Mesenchymal stem cell (in vitro differentiated cells and primary cell): ENCODE measurements around the gene PPFIA4.

Source experiments
- DNase-seq: peaks from one replicate; pipeline ENCODE4 v3.0.0-alpha.2; 2013
- H2AFZ ChIP-seq: one replicate; pipeline ENCODE4 v1.6.1; 2013; ENCODE audit warnings: low read depth, mild to moderate bottlenecking, control low read depth, inconsistent platforms, low read length, moderate library complexity
- H2AK5ac ChIP-seq: 2 replicates; pipeline ENCODE4 v1.6.1; 2013; ENCODE audit warnings: low read length, moderate library complexity, mild to moderate bottlenecking, inconsistent platforms; ENCODE audit not compliant: severe bottlenecking
- H2BK120ac ChIP-seq: one replicate; pipeline ENCODE4 v1.6.1; 2013; ENCODE audit warnings: low read depth, mild to moderate bottlenecking, inconsistent platforms, low read length, moderate library complexity
- H2BK12ac ChIP-seq, 2 experiments: one replicate each; pipeline ENCODE4 v1.6.1; 2013; ENCODE audit warnings: inconsistent platforms in 2 of 2, low read length in 2 of 2, mild to moderate bottlenecking in 2 of 2, moderate library complexity in 2 of 2, control low read depth in 1 of 2
- H2BK15ac ChIP-seq: one replicate; pipeline ENCODE4 v1.6.1; 2013; ENCODE audit warnings: mild to moderate bottlenecking, low read depth, inconsistent platforms; ENCODE audit not compliant: poor library complexity, severe bottlenecking
- H2BK5ac ChIP-seq: 2 replicates; pipeline ENCODE4 v1.6.1; 2013; ENCODE audit warnings: low read depth, mild to moderate bottlenecking, low read length, control low read depth, inconsistent platforms; ENCODE audit not compliant: poor library complexity, severe bottlenecking
- H3K14ac ChIP-seq, 2 experiments: one replicate each; pipeline ENCODE4 v1.6.1; 2013; ENCODE audit warnings: inconsistent platforms in 2 of 2, low read length in 2 of 2, control low read depth in 1 of 2, mild to moderate bottlenecking in 1 of 2, moderate library complexity in 1 of 2
- H3K18ac ChIP-seq, 2 experiments: one replicate each; pipeline ENCODE4 v1.6.1; 2013; ENCODE audit warnings: inconsistent platforms in 2 of 2, low read length in 2 of 2, control low read depth in 1 of 2, low read depth in 1 of 2, mild to moderate bottlenecking in 1 of 2
- H3K23ac ChIP-seq, 2 experiments: one replicate each; pipeline ENCODE4 v1.6.1; 2013; ENCODE audit warnings: inconsistent platforms in 2 of 2, low read length in 2 of 2, mild to moderate bottlenecking in 2 of 2, moderate library complexity in 2 of 2, control low read depth in 1 of 2
- H3K27ac ChIP-seq: 2 replicates; pipeline ENCODE4 v1.5.1; 2013; ENCODE audit warnings: mild to moderate bottlenecking, moderate library complexity, low read length, control low read depth, inconsistent platforms; ENCODE audit not compliant: poor library complexity, severe bottlenecking
- H3K27me3 ChIP-seq, 2 experiments: 2 replicates each; pipeline versions ENCODE4 v1.6.1 to v1.7.0; 2013; ENCODE audit warnings: low read length in 2 of 2, mild to moderate bottlenecking in 2 of 2, moderate library complexity in 2 of 2, control low read depth in 1 of 2, inconsistent platforms in 1 of 2; ENCODE audit not compliant: control insufficient read depth in 1 of 2, insufficient read depth in 1 of 2
- H3K36me3 ChIP-seq, 2 experiments: 2 replicates each; pipeline versions ENCODE4 v1.6.1 to v1.7.0; 2013; ENCODE audit warnings: low read length in 2 of 2, control low read depth in 1 of 2, inconsistent platforms in 1 of 2, low read depth in 1 of 2, mild to moderate bottlenecking in 1 of 2; ENCODE audit not compliant: insufficient read depth in 2 of 2, control insufficient read depth in 1 of 2
- H3K4ac ChIP-seq, 2 experiments: one replicate each; pipeline ENCODE4 v1.6.1; 2013; ENCODE audit warnings: inconsistent platforms in 2 of 2, low read length in 2 of 2, mild to moderate bottlenecking in 2 of 2, moderate library complexity in 2 of 2, control low read depth in 1 of 2, low read depth in 1 of 2
- H3K4me1 ChIP-seq: 2 replicates; pipeline ENCODE4 v1.6.1; 2013; ENCODE audit warnings: low read depth, low read length, control low read depth; ENCODE audit not compliant: control insufficient read depth, insufficient read depth
- H3K4me2 ChIP-seq: 2 replicates; pipeline ENCODE4 v1.6.1; 2013; ENCODE audit warnings: low read length, mild to moderate bottlenecking, inconsistent platforms; ENCODE audit not compliant: poor library complexity, severe bottlenecking
- H3K4me3 ChIP-seq, 2 experiments: 2 replicates each; pipeline versions ENCODE4 v1.5.1 to v1.7.0; 2013; ENCODE audit warnings: low read length in 2 of 2, mild to moderate bottlenecking in 2 of 2, control low read depth in 1 of 2, low read depth in 1 of 2; ENCODE audit not compliant: insufficient read depth in 1 of 2
- H3K79me1 ChIP-seq: replicated peaks from 2 replicates; pipeline ENCODE4 v1.6.1; 2013; ENCODE audit warnings: mild to moderate bottlenecking, control low read depth, low read length, inconsistent platforms; ENCODE audit not compliant: poor library complexity, severe bottlenecking
- H3K9ac ChIP-seq: 2 replicates; pipeline ENCODE4 v1.7.0; 2013; ENCODE audit warnings: mild to moderate bottlenecking, low read length, moderate library complexity
- H3K9me3 ChIP-seq: 2 replicates; pipeline ENCODE4 v1.7.0; 2013; ENCODE audit warnings: mild to moderate bottlenecking, low read length; ENCODE audit not compliant: control insufficient read depth
- H4K8ac ChIP-seq: one replicate; pipeline ENCODE4 v1.6.1; 2013; ENCODE audit warnings: inconsistent platforms, mild to moderate bottlenecking, low read length, moderate library complexity
- H4K91ac ChIP-seq: one replicate; pipeline ENCODE4 v1.6.1; 2013; ENCODE audit warnings: mild to moderate bottlenecking, low read length, inconsistent platforms
- WGBS: methylation state at CpG from one replicate; pipeline ENCODE4 v1.1.7; 2013; ENCODE audit warnings: mixed read lengths; 5-methylcytosine and 5-hydroxymethylcytosine counted together

The PPFIA4 gene

GRCh38 chr1:203006948-203007871 is 19.1 kb upstream of the PPFIA4 start, which contains the start of gene TMEM183A:
Gene TMEM183A (plus strand): TSS chr1:203007374. CDS start chr1:203007466, 92 bp downstream.
- H3K36me3 ChIP-seq: peaks cover 6 to 37% of the 10 kb centered on the region in 2 experiments
- H3K4me3 ChIP-seq: peak within 1 kb of the TSS; percentile 81 to 97
- H3K18ac ChIP-seq: peak within 1 kb of the TSS; percentile 11 to 93
- peak within 1 kb of the TSS; percentile 77 for H2AFZ ChIP-seq
- peak within 1 kb of the TSS; percentile 98 for H3K9ac ChIP-seq
- peak within 1 kb of the TSS; percentile 80 for H2BK15ac ChIP-seq
- no peaks in the 10 kb centered on the region for H3K9me3 ChIP-seq
- DNase-seq: peak; percentile 97
- H3K14ac ChIP-seq: peak within 1 kb of the TSS in 1 of 2 experiments; percentile 53
- no peak within 1 kb of the TSS for H2AK5ac ChIP-seq
- peak within 1 kb of the TSS; percentile 4 for H4K91ac ChIP-seq
- H3K4me2 ChIP-seq: peak within 1 kb of the TSS; percentile 73
- H3K79me1 ChIP-seq: peaks cover 1% of the 10 kb centered on the region
- no peak within 1 kb of the TSS for H3K23ac ChIP-seq
- peak within 1 kb of the TSS; percentile 81 for H2BK120ac ChIP-seq
- no peak within 1 kb of the TSS for H2BK5ac ChIP-seq
- H3K4ac ChIP-seq: peak within 1 kb of the TSS in 1 of 2 experiments; percentile 67
- peak within 1 kb of the TSS; percentile 76 for H3K27ac ChIP-seq
- H4K8ac ChIP-seq: peak within 1 kb of the TSS; percentile 91
- WGBS: 1% methylated on average over 73 of the region's 78 CpGs
- no peaks in the 10 kb centered on the region for H3K27me3 ChIP-seq
- peaks cover 1% of the 10 kb centered on the region for H3K4me1 ChIP-seq
- peak within 1 kb of the TSS in 1 of 2 experiments; percentile 21 for H2BK12ac ChIP-seq

- H3K79me1 ChIP-seq: peaks cover 9% of the 10 kb centered on the region
- H3K27me3 ChIP-seq: no peaks in the 10 kb centered on the region
- H2AFZ ChIP-seq: no peak overlapping the region
- no peak overlapping the region for H4K8ac ChIP-seq
- H3K9ac ChIP-seq: peak overlapping the region; percentile 98
- no peaks in the 10 kb centered on the region for H3K4me1 ChIP-seq
- no peak overlapping the region for H3K14ac ChIP-seq
- no peak overlapping the region for H2BK12ac ChIP-seq
- H2AK5ac ChIP-seq: no peak overlapping the region
- WGBS: 81% methylated on average over 2 of the region's 3 CpGs
- H3K27ac ChIP-seq: no peak overlapping the region
- H2BK5ac ChIP-seq: no peak overlapping the region
- no peak overlapping the region for H3K4me2 ChIP-seq
- no peak for DNase-seq
- H2BK120ac ChIP-seq: no peak overlapping the region
- H3K9me3 ChIP-seq: no peaks in the 10 kb centered on the region
- no peak overlapping the region for H2BK15ac ChIP-seq
- H3K4me3 ChIP-seq: peak overlapping the region in 1 of 2 experiments; percentile 97
- no peak overlapping the region for H4K91ac ChIP-seq
- H3K23ac ChIP-seq: no peak overlapping the region
- no peak overlapping the region for H3K4ac ChIP-seq
- no peak overlapping the region for H3K18ac ChIP-seq
- H3K36me3 ChIP-seq: peaks cover 16 to 56% of the 10 kb centered on the region in 2 experiments
Measured at GRCh38 chr1:203009185-203009584, 17.1 kb upstream of the PPFIA4 start.

GRCh38 chr1:203011582-203011981 is 14.7 kb upstream of the PPFIA4 start:
- H2AK5ac ChIP-seq: no peak overlapping the region
- WGBS: no CpG with 5 or more reads among the region's 5 CpGs
- H3K4me2 ChIP-seq: no peak overlapping the region
- no peak for DNase-seq
- H2AFZ ChIP-seq: no peak overlapping the region
- no peaks in the 10 kb centered on the region for H3K9me3 ChIP-seq
- no peak overlapping the region for H3K14ac ChIP-seq
- no peak overlapping the region for H2BK5ac ChIP-seq
- no peak overlapping the region for H3K27ac ChIP-seq
- no peak overlapping the region for H2BK120ac ChIP-seq
- H4K91ac ChIP-seq: no peak overlapping the region
- no peak overlapping the region for H3K23ac ChIP-seq
- H3K4me3 ChIP-seq: no peak overlapping the region
- no peaks in the 10 kb centered on the region for H3K4me1 ChIP-seq
- no peak overlapping the region for H4K8ac ChIP-seq
- H2BK12ac ChIP-seq: no peak overlapping the region
- no peak overlapping the region for H2BK15ac ChIP-seq
- H3K79me1 ChIP-seq: peaks cover 20% of the 10 kb centered on the region
- no peak overlapping the region for H3K18ac ChIP-seq
- H3K9ac ChIP-seq: no peak overlapping the region
- H3K4ac ChIP-seq: no peak overlapping the region
- peaks cover 23 to 80% of the 10 kb centered on the region in 2 experiments for H3K36me3 ChIP-seq
- H3K27me3 ChIP-seq: no peaks in the 10 kb centered on the region

- Histone ChIP-seq H3K27ac (no peak overlapping the region), H2BK15ac (no peak overlapping the region)
- WGBS: 100% methylated on average over 3 of the region's 4 CpGs
Measured at GRCh38 chr1:203017061-203017460, 9.2 kb upstream of the PPFIA4 start.

More at GRCh38 chr1:203017061-203017460, 9.2 kb upstream of the PPFIA4 start:
- H4K91ac ChIP-seq: no peak overlapping the region
- no peak overlapping the region for H3K4me3 ChIP-seq
- no peaks in the 10 kb centered on the region for H3K9me3 ChIP-seq
- no peak overlapping the region for H2AK5ac ChIP-seq
- no peak overlapping the region for H3K4ac ChIP-seq
- no peak overlapping the region for H3K23ac ChIP-seq
- H2BK12ac ChIP-seq: no peak overlapping the region
- H3K14ac ChIP-seq: no peak overlapping the region
- no peak for DNase-seq
- no peaks in the 10 kb centered on the region for H3K4me1 ChIP-seq
- no peak overlapping the region for H3K9ac ChIP-seq
- H2BK5ac ChIP-seq: no peak overlapping the region
- H4K8ac ChIP-seq: no peak overlapping the region
- no peak overlapping the region for H3K18ac ChIP-seq
- no peak overlapping the region for H2BK120ac ChIP-seq
- H2AFZ ChIP-seq: no peak overlapping the region
- H3K36me3 ChIP-seq: peaks cover 35 to 98% of the 10 kb centered on the region in 2 experiments
- H3K27me3 ChIP-seq: no peaks in the 10 kb centered on the region
- H3K4me2 ChIP-seq: no peak overlapping the region
- peaks cover 36% of the 10 kb centered on the region for H3K79me1 ChIP-seq
